GM18519 (cell line): ENCODE measurements around the gene SGF29.
"Not testable (repeated sequence)": the region's sequence is repeated elsewhere in the genome, so short reads cannot be mapped to it uniquely, and the experiment has no call there.

ENCODE experiments used
- ATAC-seq: cut with Tn5 transposase; IDR thresholded peaks from one replicate; pipeline ENCODE4 v1.9.1; 2021; ENCODE audit warnings: mild to moderate bottlenecking, moderate library complexity; ENCODE audit not compliant: unreplicated experiment, low FRiP score

SGF29 gene

DNA sequence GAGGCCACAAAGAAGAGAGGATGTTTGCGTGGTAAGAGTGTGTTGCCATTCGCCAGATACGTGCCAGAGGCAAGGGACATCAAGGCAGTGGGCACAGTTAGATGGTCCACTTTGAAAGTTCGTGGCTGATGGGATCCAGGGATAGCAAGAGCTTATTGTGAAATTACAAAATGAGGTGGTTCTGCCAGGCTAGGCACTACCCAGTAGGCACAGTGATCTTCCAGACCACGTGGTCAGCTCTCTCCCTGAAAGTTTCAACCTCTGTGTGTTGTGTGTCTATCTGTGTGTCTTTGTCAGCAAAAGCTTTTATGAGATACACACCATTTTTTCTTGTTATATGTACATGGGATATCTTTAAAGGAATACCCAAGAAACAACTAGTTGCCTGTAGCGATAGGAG is 9.5 kb downstream of the SGF29 start:
- ATAC-seq: no peak

DNA sequence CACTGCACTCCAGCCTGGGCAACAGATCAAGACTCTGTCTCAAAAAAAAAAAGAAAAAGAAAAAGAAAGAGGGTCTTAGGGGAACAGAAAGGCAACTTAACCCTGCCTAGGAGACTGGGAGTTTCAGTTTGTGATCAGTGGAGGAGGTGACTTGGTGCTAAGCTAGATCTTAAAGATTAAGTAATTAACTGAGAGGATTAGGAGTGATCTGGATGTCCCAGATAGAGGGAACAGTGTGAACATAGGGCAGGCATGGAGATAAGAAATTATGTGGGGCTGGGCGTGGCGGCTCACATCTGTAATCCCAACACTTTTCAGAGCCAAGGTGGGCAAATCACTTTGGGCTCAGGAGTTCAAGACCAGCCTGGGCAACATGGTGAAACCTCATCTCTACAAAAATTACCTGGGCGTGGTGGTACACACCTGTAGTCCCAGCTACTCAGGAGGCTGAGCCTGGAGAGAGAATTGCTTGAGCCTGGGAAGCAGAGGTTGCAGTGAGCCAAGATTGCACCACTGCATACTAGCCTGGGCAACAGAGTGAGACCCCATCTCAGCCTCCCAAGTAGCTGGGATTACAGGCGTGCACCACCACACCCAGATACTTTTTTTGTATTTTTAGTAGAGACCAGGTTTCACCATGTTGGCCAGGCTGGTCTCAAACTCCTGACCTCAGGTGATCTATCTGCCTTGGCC is 12.7 kb downstream of the SGF29 start:
- ATAC-seq: not testable (repeated sequence)

DNA sequence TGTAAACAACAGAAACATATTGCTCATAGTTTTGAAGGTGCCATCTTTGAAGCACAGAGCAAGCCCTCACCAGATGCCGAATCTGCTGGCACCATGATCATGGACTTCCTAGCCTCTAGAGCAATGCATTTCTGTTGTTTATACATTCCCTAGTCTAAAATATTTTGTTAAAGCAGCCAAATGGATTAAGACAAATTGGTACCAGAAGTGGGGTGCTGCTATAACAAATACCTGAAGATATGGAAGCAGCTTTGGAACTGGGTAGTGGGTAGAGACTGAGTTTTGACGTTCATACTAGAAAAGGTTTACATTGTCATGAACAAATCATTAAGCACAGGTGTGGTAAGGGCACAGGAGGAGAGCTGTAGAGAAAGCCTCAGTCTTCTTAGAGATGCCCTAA is 13.6 kb downstream of the SGF29 start:
- ATAC-seq: no peak

DNA sequence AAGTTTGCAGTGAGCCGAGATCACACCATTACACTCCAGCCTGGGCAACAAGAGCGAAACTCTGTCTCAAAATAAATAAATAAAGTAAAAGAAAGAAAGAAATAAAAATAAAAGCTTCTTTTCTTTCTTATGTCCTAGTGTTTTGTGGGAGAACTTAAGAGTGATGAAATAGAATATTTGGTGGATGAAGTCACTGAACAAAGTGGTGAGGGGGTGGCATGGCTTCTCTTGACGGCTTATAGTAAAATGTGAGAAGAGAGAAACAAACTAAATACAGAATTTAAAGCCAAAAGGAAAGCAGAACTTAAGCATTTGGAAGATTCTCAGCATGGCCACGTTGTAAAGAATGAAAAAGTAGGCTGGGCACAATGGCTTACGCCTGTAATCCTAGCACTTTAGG is 15.3 kb downstream of the SGF29 start:
- ATAC-seq: no peak

DNA sequence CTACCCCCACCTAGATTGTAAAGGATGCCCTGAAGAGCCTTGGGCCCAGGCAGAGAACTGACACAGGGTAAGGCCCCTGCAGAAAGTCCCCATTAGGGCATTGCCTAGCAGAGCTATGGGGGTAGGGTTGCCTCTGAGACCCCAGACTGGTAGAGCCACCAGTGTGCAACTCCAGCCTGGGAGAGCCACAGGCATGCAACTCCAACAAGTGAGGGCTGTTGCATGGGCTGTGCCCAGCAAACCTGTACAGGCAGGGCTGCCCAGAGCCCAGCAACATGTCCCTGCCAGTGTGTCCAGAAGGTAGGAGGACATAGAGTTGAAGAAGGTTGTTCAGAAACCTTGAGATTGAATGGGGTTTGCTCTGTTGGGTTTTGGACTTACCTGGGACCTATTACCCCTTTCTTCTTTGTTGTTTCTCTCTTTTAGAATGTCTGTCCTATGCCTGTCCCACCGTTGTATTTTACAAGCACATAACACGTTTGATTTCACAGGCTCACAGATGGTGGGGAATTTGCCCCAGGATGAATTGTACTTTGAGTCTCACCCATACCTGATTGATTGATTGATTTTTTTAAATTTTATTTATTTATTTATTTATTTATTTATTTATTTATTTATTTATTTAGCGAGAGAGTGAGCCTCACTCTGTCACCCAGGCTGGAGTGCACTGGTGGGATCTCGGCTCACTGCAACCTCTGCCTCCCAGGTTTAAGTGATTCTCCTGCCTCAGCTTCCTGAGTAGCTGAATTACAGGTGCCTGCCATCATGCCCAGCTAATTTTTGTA is 16.4 kb downstream of the SGF29 start:
- ATAC-seq: no peak

DNA sequence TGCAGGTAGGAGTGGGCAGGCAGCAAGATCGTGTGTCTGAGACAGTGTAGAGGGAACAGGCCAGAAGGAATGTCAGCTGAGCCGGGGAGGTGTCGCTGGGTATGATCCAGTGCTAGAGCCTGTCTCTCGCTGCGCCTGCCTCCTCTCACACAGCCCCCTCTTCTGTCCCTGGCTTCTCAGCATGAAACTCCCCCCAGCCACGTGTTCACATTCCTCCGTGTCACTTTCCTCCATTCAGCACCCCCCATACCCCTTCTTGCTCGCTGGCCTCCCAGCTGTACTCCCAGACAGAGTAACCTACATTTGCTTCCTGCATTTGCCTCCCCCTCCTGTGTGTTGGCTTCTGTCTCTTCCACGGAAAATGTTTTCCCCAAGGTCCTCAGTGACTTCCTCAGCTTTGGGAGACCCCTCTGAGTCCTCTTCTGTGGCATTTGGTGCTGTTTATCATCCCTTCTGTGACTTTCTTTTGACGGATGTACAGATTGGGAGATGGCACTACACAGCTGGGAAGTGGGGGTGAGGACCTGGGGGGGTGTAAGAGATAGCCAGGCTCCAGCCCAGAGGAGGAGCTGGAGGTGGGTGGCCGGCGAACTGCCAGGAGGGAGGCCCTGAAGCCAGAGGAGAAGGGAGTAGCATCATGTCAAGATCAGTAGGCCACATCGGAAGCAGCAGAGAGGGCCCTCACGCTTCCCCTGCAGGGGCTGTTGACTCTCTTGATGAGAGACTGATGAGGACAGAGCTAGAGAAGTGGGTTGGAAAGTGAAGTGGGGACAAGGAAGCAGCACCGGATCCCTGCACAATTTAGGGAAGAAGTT is 19.2 kb downstream of the SGF29 start:
- ATAC-seq: no peak

DNA sequence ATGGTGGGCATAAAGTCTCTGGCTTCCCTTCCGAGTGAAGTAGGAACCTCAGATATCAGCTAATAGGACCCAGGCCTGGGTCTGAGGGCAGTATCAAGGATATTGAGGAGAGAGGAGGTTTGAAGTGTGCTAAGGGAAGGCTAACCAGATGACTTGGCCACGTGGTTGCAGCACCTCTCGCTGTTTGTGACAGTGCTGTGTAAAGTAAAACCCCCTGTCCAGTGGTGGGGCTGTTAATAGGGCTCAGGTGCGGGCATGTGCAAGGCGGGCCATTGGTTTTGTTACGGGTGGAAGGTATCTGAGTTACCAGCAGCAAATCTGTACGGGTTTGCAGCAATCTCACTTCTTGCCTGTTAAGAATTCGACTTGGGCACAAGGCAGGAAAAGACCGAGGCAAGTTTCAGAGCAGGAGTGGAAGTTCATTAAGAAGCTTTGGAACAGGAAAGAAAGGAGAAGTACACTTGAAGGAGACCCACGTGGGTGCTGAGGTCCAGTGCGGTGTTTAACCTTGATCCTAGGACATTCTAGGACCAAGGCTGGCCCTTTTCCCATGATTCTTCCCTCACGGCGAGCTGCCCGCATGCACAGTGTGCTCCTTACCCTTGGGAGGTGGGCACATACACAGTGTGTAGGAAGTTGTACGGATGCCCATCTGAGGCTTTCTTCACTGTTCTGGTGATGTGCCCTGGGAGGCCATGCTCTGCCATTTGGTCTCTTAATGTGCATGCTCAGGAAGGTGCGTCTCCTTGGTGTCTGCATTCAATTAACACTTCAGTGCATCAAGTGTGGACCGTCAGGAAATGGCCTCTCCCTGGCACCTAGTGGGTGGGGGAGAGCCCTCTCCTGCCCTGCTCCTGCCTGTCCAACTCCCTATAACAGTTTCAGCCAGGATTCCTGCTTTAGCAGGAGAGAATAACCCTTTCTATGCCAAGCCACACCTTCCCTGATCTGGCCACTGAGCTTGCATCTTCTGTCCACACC is 20.3 kb downstream of the SGF29 start:
- no peak for ATAC-seq

DNA sequence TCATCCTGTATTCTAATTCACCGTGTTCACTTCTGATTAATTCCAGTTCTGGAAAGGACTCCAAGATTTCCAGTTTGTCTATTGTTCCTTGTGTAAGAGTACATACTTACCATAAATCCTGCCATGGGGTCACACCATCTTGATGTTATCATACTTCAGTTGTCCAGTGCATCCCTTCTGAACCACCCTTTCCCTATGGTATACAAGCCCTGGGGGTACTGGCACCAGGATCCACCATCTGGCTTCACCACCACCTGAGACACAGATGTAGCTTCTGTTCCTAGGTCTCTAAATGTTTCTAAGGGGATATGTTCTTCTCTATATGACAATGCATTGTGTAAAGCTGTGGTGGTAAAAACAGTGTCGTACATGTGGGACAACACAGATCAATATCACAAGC is 21.2 kb downstream of the SGF29 start:
- ATAC-seq: no peak

DNA sequence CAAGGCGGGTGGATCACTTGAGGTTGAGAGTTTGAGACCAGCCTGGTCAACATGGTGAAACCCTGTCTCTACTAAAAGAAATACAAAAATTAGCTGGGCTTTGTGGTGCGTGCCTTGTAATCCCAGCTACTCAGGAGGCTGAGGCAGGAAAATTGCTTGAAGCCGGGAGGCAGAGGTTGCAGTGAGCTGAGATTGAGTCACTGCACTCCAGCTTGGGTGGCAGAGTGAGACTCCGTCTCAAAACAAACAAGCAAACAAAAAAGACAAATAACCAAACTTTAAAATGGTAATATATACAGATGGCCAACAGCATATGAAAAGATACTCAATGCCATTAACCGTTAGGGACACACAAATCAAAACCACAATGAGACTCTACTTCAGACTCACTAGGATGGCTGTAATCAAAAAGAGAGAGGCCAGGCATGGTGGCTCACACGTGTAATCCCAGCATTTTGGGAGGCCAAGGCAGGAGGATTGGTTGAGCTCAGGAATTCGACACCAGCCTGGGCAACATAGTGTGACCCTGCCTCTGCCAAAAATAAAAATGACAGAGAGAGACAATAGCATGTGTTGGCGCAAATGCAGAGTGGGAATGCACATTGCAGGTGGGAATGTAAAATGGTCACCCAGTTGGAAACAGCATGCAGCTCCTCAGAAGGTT is 21.9 kb downstream of the SGF29 start:
- no peak for ATAC-seq

DNA sequence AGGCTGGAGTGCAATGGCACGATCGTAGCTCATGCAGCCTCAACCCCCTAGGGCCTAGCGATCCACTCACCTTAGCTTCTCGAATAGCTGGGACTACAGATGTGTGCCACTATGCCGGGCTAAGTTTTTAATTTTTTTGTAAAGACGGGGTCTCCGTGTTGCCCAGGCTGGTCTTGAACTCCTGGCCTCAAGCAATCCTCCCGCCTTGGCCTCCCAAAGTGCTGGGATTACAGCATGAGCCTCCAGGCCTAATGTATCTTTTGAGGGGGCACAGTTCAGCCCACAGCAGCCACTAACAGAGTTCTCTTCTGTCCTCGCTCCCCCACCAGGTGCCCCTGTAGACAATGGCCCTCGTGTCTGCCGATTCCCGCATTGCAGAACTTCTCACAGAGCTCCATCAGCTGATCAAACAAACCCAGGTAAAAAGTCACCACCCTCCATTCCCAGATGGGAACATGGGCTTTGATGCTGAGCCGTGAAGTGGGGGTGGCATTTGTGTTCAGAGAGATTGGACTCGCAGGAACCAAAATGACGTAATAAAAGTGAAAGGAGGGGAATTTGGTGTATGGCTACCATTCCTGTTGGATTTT is 27.1 kb downstream of the SGF29 start:
- no peak for ATAC-seq

DNA sequence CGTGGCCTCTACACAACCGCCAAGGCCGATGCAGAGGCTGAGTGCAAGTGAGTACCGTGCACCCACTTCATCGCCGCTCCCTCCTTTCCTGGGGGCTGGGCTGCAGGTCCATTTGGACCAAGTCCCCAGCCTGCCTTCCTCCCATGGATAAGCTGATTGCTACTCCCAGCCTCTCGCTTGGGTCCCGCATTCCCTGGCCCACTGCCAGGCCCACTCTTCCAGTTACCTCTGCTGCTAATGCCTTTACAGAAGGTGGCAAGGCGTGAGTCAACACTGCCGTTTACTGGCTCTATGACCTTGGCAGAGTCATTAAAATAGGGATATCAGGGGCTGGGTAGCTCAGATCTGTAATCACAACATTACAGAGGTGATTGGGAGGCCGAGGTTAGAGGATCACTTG is 32.0 kb downstream of the SGF29 start:
- ATAC-seq: no peak

DNA sequence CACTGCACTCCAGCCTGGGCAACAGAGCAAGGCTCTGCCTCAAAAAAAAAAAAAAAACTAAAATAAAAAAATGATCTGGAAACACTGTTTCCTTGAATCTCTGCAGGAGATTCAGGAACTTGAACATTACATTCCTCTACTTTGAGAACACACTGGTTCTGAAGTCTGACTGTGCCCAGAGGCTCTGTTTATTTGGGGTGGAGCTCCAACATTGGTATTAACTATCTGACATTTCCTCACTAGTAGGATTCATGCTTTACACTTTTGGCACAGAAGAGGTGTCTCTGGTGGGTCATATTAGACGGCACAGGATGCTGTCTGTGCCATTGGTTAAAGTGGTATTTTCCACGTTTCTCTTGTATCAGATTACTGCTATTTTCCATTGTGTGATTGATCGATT is 32.7 kb downstream of the SGF29 start:
- no peak for ATAC-seq

DNA sequence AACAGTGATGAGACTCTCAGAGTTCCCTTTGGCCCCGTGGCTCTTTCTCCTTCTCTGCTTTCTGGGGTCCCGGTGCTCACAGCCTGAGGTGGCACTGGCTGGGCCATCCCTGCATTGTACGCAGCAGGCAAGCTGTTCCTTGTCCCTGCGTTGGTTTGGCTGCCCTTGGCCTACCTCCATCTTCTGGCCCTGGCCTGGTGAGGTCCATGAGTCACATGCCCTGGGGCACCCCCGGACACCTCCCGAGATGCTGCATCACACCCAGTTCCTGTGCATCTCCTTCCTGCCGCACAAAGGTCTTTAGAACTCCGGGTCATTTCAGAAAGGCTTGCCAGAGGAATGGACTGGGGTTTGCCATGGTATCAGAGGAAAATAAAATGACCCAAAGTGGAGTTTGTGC is 33.7 kb downstream of the SGF29 start:
- ATAC-seq: no peak

DNA sequence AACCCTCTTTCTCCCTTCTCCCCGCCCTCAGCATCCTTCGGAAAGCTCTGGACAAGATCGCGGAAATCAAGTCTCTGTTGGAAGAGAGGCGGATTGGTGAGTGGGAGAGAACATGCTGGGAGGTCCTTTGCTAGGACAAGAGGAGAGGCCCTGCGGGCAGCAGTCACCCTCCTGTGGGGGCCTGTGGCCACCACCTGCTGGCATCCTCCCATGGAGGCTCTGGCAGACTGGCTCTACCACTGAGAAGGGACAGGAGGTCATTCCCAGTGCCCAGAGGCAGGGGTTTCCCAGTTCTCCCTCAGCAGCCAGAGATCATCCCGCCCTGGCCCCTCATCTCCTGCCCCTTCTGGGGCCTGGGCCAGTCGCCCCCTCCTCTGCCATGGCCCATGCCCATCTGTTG is 35.3 kb downstream of the SGF29 start:
- ATAC-seq: no peak

DNA sequence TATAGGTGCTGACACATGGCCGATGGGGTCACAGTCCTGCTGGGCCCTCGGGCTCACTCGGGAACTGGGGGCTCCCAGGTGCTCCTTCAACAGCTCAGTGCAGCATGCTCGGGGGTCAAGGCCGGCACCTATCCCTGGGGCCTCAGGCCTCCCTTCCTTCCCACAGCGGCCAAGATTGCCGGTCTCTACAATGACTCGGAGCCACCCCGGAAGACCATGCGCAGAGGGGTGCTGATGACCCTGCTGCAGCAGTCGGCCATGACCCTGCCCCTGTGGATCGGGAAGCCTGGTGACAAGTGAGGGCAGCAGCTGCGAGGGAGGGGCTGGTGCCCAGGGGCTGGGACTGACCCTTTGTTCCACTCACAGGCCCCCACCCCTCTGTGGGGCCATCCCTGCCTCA is 36.2 kb downstream of the SGF29 start:
- no peak for ATAC-seq

DNA sequence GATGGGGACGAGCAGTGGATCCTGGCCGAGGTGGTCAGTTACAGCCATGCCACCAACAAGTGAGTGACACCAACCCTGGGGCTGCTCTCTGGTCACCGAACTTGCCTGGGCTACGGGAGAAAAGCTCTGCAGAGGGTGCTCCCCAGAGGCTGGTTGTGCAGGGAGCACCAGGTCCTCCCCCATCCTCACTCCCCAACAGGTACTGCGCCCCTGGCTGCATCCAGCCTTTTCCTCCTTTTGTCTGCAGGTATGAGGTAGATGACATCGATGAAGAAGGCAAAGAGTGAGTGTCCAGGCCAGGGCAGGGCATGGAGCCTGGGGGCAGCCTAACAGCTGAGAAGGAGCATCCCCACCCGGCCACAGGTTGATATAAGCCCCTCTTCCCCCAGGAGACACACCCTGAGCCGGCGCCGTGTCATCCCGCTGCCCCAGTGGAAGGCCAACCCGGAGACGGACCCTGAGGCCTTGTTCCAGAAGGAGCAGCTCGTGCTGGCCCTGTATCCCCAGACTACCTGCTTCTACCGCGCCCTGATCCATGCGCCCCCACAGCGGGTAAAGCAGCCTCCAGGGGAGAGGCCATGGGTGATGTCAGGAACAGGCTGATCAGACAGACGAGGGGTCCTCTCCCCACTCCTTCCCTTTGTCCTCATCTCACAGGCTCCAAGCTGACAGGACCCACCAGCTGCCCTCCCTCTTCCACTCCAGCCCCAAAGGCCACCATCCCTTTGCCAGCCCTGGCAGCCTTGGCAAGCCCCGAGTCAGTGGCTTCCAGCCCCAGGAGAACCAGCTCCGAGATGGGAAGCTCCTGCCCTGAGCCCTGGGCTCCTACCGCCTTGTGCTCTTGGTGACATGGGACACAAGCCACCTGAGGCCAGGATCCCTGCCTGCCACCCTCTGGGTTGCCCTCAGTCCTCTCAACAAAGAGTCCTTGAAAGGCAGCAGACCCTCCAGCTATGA is 36.9 kb downstream of the SGF29 start:
- no peak for ATAC-seq

DNA sequence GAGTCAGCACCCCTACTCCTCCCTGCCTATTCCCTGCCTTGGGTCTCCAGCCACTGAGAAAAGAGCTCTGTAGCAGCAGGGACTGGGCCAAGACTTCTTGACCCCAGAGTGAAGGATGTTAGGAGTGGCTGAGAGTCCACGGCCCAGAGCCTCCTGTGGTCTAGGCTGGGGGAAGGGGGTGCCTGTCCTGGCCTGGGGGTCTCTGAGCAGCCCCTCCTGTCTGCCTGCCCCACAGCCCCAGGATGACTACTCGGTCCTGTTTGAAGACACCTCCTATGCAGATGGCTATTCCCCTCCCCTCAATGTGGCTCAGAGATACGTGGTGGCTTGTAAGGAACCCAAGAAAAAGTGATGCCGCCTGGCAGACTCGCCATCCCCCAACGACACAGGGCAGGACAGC is 37.6 kb downstream of the SGF29 start:
- ATAC-seq: no peak

DNA sequence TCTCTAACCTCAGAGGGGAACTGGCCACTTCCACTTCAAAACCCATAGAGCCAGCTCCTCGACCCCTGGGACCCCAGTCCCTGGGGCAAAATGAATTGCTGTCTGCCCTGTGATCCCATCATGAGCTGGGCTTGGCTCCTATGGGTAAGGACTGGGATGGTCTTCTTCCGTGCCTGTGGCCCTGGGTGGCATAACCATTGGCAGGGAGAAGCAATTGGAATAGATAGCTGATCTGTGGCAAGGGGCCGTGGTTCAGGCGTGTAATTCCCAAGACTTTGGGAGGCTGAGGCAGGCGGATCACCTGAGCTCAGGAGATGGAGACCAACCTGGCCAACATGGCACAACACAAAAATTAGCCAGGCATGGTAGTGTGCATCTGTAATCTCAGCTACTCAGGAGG is 38.8 kb downstream of the SGF29 start:
- no peak for ATAC-seq
